Activated effector memory CD4-positive, alpha-beta T cell treated with Interleukin-2 at 50 U/mL for 16 hours (primary cell): ENCODE data around the gene CYP2E1.
"Not testable (repeated sequence)": the region's sequence is repeated elsewhere in the genome, so short reads cannot be mapped to it uniquely, and the experiment has no call there.

Experiments used
- DNase-seq: peaks from one replicate; pipeline ENCODE4 v3.0.0-alpha.2; 2020

Gene CYP2E1

GRCh38 chr10:133528845-133529575, 1.8 kb downstream of the CYP2E1 start:
- no peak for DNase-seq

GRCh38 chr10:133529576-133529946, 2.4 kb downstream of the CYP2E1 start:
- DNase-seq: no peak

GRCh38 chr10:133530506-133530905, 3.3 kb downstream of the CYP2E1 start:
- DNase-seq: no peak

GRCh38 chr10:133532871-133533270, 5.7 kb downstream of the CYP2E1 start:
- DNase-seq: no peak

- DNase-seq: no peak
Observed at GRCh38 chr10:133534417-133534816, 7.3 kb downstream of the CYP2E1 start.

- DNase-seq: no peak
Observed at GRCh38 chr10:133536198-133536597, 9.0 kb downstream of the CYP2E1 start.

GRCh38 chr10:133537546-133538545, 10.7 kb downstream of the CYP2E1 start:
- DNase-seq: no peak

- DNase-seq: not testable (repeated sequence)
Observed at GRCh38 chr10:133541441-133541975, 14.3 kb downstream of the CYP2E1 start.

GRCh38 chr10:133544506-133544905, 17.3 kb downstream of the CYP2E1 start:
- no peak for DNase-seq

- DNase-seq: no peak
Observed at GRCh38 chr10:133554600-133554999, 27.4 kb downstream of the CYP2E1 start.

- DNase-seq: no peak
Observed at GRCh38 chr10:133555521-133555920, 28.4 kb downstream of the CYP2E1 start.

GRCh38 chr10:133557381-133557780, 30.2 kb downstream of the CYP2E1 start:
- no peak for DNase-seq

- DNase-seq: no peak
Observed at GRCh38 chr10:133559216-133559615, 32.1 kb downstream of the CYP2E1 start.

GRCh38 chr10:133564816-133565215, 37.7 kb downstream of the CYP2E1 start:
- DNase-seq: no peak

- DNase-seq: no peak
Observed at GRCh38 chr10:133565441-133566294, 38.5 kb downstream of the CYP2E1 start, which contains the start of gene SYCE1. Gene SYCE1, minus strand, starts transcription at chr10:133565583. Its CDS starts 54 bp downstream, at chr10:133565529.

- no peak for DNase-seq
Observed at GRCh38 chr10:133567119-133567518, 40.0 kb downstream of the CYP2E1 start.

GRCh38 chr10:133567609-133568286, 40.6 kb downstream of the CYP2E1 start:
- no peak for DNase-seq

GRCh38 chr10:133568287-133568614, 41.1 kb downstream of the CYP2E1 start:
- no peak for DNase-seq

- not testable (repeated sequence) for DNase-seq
Observed at GRCh38 chr10:133568831-133569527, 41.8 kb downstream of the CYP2E1 start.

- DNase-seq: not testable (repeated sequence)
Observed at GRCh38 chr10:133569801-133570200, 42.6 kb downstream of the CYP2E1 start.

GRCh38 chr10:133572055-133572454, 44.9 kb downstream of the CYP2E1 start:
- DNase-seq: not testable (repeated sequence)
